HFF-Myc (cell line): ENCODE measurements around the gene ITSN1.

Experiments used
- DNase-seq: peaks from one replicate; pipeline ENCODE4 v3.0.0-alpha.2; 2011; ENCODE audit warnings: low read depth; ENCODE audit errors: extremely low read depth
- H3K4me3 ChIP-seq: replicated peaks from 2 replicates; pipeline ENCODE4 v1.5.1; 2011; ENCODE audit warnings: low read depth, mild to moderate bottlenecking, control low read depth, low read length
- TF ChIP-seq, protein P1 (sequence below): IDR thresholded peaks from 2 replicates; pipeline ENCODE4 v1.5.1; 2012; ENCODE audit warnings: mild to moderate bottlenecking, low read depth, low read length, control low read depth; ENCODE audit errors: missing control alignments

Gene ITSN1

GRCh38 chr21:33893917-33894316, 251.6 kb downstream of the ITSN1 start:
- TF ChIP-seq, protein P1, sequence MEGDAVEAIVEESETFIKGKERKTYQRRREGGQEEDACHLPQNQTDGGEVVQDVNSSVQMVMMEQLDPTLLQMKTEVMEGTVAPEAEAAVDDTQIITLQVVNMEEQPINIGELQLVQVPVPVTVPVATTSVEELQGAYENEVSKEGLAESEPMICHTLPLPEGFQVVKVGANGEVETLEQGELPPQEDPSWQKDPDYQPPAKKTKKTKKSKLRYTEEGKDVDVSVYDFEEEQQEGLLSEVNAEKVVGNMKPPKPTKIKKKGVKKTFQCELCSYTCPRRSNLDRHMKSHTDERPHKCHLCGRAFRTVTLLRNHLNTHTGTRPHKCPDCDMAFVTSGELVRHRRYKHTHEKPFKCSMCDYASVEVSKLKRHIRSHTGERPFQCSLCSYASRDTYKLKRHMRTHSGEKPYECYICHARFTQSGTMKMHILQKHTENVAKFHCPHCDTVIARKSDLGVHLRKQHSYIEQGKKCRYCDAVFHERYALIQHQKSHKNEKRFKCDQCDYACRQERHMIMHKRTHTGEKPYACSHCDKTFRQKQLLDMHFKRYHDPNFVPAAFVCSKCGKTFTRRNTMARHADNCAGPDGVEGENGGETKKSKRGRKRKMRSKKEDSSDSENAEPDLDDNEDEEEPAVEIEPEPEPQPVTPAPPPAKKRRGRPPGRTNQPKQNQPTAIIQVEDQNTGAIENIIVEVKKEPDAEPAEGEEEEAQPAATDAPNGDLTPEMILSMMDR, result no peak

DNA sequence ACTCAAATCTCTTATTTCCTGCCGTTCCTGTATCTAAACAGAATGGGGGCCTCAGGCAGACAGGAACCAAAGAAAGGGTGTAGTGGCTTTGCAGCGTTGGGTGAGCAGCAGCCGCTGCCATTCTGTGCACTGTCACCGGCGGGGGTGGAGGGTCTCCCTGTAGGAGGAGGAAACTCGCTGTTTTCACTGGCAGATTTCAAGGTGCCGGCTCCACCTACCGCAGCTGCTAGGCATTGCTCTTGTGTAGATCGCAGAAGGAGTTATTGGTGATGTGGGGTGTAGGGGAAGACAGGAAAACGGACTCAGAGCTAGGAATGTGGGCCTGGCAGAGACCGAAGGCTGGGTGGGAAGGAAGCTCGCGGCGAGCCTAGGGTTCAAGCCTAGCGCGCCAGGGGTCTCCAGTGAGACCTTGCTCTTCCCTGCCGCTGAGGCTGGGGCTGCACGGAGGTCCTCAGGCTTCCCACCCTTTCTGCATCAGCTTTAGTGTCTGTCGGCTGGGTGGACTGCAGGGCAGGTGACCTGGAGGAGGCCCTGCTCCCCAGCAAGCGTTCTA, 252.5 kb downstream of the ITSN1 start:
- peak; percentile 71 for DNase-seq
- 0 out of 2 replicates have a peak overlapping the region, but pooled peaks have one; percentile 2 for H3K4me3 ChIP-seq
- TF ChIP-seq, protein P1, result peak; percentile 83

More at GRCh38 chr21:33893917-33894316, 251.6 kb downstream of the ITSN1 start:
- no peak overlapping the region for H3K4me3 ChIP-seq
- no peak for DNase-seq

- H3K4me3 ChIP-seq, result no peak overlapping the region
- DNase-seq, result no peak
- TF ChIP-seq, protein P1, result no peak
Observed at GRCh38 chr21:33895356-33895755, 253.1 kb downstream of the ITSN1 start.

DNA sequence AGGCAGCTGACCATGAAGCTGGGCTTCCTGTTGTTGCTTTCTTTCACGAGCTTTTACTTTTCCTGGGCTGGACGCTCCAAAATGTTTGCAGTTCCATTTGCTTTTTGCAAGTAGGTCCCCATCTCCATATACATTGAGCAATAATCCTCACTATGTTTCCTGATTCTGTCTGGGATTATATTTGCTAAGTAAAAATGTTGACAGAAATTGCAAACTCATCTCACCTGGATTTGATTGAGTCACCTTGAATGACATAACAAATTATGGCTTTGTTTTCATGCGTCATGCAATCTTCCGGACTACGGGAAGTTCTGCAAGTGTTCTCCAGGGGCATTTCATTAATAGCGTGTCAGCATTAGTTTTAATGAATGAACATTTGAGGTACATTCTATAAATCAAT, 254.4 kb downstream of the ITSN1 start:
- no peak overlapping the region for H3K4me3 ChIP-seq
- no peak for DNase-seq
- TF ChIP-seq, protein P1, result no peak

GRCh38 chr21:33897098-33897497, 254.8 kb downstream of the ITSN1 start:
- DNase-seq, result no peak
- no peak overlapping the region for H3K4me3 ChIP-seq
- TF ChIP-seq, protein P1, result no peak

DNA sequence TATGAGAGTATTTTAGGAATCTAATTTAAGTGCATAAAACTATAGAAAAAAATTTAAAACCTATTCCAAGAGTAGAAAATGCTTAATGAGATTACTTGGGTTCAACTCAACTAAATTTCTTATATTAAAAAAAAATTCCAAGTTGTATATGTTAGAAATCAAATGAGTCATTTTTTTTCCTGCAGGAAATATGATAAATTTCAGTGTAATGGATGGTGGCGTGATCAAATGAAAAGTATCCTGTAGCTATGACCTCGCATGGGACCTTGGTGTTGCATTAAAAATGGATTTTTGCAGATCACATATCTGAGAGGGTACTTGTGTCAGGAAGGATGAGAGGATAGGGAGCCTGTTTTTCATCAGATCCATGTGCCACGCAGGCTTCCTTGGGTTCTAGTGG, 255.4 kb downstream of the ITSN1 start:
- no peak overlapping the region for H3K4me3 ChIP-seq
- DNase-seq, result no peak

More for the DNA sequence above, 255.4 kb downstream of the ITSN1 start:
- TF ChIP-seq, protein P1, result no peak
